ENCODE data around the gene TMEM178B. TPM values are rescaled to one million over a fixed set of nuclear protein-coding genes. Genes with fewer than 3 reads are reported as not detected.

TMEM178B gene
- total RNA-seq, 2 experiments from 2014 or later = 1.7 TPM

- Mint-ChIP-seq H3K4me3 (no peak overlapping the region), H3K27me3 (peaks cover 6% of the 10 kb centered on the region), H3K4me1 (no peaks in the 10 kb centered on the region), H3K9me3 (no peaks in the 10 kb centered on the region), H3K27ac (no peak overlapping the region), H3K36me3 (ENCODE audit: low read depth) (no peaks in the 10 kb centered on the region)
- ChIA-PET CTCF (no interaction called here), POLR2A (no interaction called here)
- DNase-seq = no peak
These were observed 336.0 kb downstream of the TMEM178B start for GRCh38 chr7:141409801-141410329.

DNA sequence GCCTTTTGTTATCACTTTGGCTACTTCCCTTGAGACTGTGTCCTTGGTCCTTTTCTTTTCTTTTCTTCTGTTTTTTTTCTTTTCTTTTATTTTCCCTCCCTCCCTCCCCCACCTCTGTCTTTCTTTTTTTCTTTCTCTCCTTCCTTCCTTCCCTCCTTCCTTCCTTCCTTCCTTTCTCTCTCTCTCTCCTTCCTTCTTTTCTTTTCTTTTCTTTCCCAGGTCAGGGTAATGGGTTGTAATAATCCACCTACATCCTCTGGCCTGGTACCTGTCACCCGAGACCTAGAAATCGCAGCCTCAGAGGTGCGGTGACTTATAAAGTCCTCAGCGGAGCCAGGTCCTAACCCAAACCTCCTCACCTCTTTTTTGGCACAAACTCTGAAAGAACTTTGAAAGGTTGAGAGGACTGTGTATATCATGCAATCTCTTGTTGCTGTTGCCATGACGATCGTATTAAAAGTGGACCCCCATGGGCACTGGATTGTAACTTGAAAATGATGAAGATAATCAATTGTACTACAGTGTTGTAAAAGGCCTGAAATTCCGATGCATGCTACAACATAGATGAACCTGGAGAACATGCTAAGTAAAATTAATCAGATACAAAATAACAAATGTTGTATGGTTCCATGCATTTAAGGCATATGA is 336.6 kb downstream of the TMEM178B start:
- Mint-ChIP-seq H3K4me1 (no peaks in the 10 kb centered on the region), H3K27me3 (peaks cover 9% of the 10 kb centered on the region), H3K4me3 (no peak overlapping the region), H3K9me3 (no peaks in the 10 kb centered on the region), H3K27ac (no peak overlapping the region), H3K36me3 (ENCODE audit: low read depth) (no peaks in the 10 kb centered on the region)
- CTCF ChIA-PET = no interaction called here
- POLR2A ChIA-PET = no interaction called here
- no peak for DNase-seq

- Mint-ChIP-seq H3K36me3 (ENCODE audit: low read depth) (no peaks in the 10 kb centered on the region), H3K4me3 (no peak overlapping the region), H3K27ac (no peak overlapping the region), H3K9me3 (no peaks in the 10 kb centered on the region), H3K27me3 (peaks cover 11% of the 10 kb centered on the region), H3K4me1 (no peaks in the 10 kb centered on the region)
- DNase-seq = no peak
- POLR2A ChIA-PET = no interaction called here
- CTCF ChIA-PET = no interaction called here
These were observed 337.3 kb downstream of the TMEM178B start for GRCh38 chr7:141411133-141411532.

DNA sequence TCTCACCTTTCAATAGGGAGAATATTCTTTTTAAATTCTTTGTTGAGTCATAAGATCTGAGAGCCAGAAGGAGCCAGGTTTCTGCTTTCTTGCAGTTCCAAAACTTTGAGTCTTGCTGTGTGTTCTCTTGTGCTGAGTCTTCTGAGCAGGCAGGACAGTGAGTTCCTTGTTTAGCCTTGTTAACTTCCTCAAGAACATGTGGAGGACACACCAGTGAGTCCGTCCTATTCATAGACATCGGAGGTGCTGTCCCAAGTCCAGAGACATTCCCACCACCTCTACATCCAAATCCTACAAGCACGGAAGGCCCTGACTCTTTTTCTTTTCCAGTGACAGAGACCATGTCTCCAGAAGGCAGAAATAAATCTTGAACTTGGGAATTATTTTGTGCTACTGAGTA is 342.1 kb downstream of the TMEM178B start:
- H3K36me3 Mint-ChIP-seq (ENCODE audit: low read depth) = no peaks in the 10 kb centered on the region
- no peak for DNase-seq
- ChIA-PET CTCF (no interaction called here), POLR2A (no interaction called here)
- peaks cover 13% of the 10 kb centered on the region for H3K27me3 Mint-ChIP-seq
- H3K4me3 Mint-ChIP-seq = no peak overlapping the region
- H3K27ac Mint-ChIP-seq = no peak overlapping the region
- no peaks in the 10 kb centered on the region for H3K4me1 Mint-ChIP-seq
- no peaks in the 10 kb centered on the region for H3K9me3 Mint-ChIP-seq

DNA sequence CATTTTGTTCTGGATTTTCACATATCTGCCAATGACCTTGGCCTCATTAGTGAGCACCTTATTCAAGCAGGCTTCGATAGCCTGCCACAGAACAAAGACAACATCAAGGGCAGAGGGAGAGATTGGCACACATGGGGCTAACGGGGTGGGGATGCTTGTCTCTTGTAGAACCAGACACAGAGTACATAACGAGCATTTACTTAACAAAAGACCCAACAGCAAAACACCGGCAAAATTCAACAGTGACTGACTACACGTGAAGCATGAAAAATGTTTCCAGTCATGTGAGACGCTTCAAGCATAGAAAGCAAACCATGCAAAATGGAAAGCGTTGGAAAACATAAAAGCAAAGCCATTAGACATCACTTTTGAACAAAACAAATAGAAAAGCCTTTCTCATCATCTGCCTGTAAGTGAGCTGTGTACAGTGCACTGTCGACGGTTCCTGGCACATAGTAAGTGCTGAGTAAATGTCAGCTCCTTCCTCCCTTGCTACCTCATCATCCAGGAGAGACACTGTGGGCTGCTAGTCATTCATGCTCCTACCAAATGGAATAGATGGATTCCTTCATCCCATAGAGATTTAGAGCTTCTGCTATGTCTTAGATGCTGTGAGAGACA is 342.9 kb downstream of the TMEM178B start:
- POLR2A ChIA-PET = no interaction called here
- CTCF ChIA-PET = no interaction called here
- Mint-ChIP-seq H3K9me3 (no peaks in the 10 kb centered on the region), H3K27ac (no peak overlapping the region), H3K27me3 (peaks cover 13% of the 10 kb centered on the region), H3K36me3 (ENCODE audit: low read depth) (no peaks in the 10 kb centered on the region), H3K4me3 (no peak overlapping the region), H3K4me1 (no peaks in the 10 kb centered on the region)
- no peak for DNase-seq

DNA sequence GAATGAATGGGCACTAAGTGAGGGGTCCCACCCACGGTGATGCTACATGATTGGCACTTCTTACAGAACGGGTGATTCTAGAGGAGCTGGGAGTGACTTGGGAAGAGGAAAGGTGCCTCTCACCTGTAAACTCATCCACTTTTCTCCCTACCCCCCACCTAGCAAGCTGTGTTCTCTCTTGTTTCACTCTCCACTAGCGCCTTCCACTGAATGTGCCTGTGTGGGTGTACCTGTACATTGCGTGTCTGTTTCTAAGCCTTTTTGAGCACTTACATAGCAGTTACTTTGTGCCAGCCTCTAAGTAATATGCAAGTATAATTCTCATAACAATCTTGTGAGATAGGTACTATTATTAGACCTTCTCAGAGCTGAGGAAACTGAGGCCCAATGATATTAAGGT is 343.6 kb downstream of the TMEM178B start:
- Mint-ChIP-seq H3K4me1 (no peaks in the 10 kb centered on the region), H3K27me3 (peaks cover 13% of the 10 kb centered on the region), H3K4me3 (no peak overlapping the region), H3K36me3 (ENCODE audit: low read depth) (no peaks in the 10 kb centered on the region), H3K27ac (no peak overlapping the region), H3K9me3 (no peaks in the 10 kb centered on the region)
- POLR2A ChIA-PET = no interaction called here
- no peak for DNase-seq
- CTCF ChIA-PET = no interaction called here

GRCh38 chr7:141418066-141418465 is 344.2 kb downstream of the TMEM178B start:
- POLR2A ChIA-PET = no interaction called here

DNA sequence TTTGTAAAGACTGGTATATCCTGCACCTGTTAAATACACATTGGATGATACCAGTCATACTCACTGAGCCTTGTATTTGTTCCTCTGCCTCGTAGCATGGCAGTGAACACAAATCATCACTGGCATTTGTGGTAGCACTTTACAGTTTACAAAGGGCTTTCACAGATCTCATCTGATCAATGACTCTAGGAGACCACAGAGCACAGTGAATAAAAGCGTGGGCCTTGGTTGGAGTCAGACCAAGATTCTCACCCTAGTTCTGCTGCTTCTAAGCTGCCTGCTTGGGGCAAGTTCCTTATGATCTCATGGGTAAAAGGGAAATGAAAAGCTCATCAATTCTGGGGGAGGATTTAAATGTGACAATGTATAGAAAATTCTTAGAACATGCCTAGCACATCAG is 347.4 kb downstream of the TMEM178B start:
- POLR2A ChIA-PET = interaction anchor here (0.6 to 0.7 kb wide), 2 partner anchors 13 to 453 kb away, joined by 3 read pairs; no protein-coding TSS in a partner anchor
- CTCF ChIA-PET = no interaction called here
- H3K4me3 Mint-ChIP-seq = no peak overlapping the region
- H3K9me3 Mint-ChIP-seq = peaks cover 2% of the 10 kb centered on the region
- H3K27ac Mint-ChIP-seq = no peak overlapping the region
- no peaks in the 10 kb centered on the region for H3K4me1 Mint-ChIP-seq
- H3K27me3 Mint-ChIP-seq = peaks cover 12% of the 10 kb centered on the region
- no peak for DNase-seq
- H3K36me3 Mint-ChIP-seq (ENCODE audit: low read depth) = no peaks in the 10 kb centered on the region

More at GRCh38 chr7:141418066-141418465, 344.2 kb downstream of the TMEM178B start:
- CTCF ChIA-PET = no interaction called here
- DNase-seq = no peak
- no peaks in the 10 kb centered on the region for H3K4me1 Mint-ChIP-seq
- H3K9me3 Mint-ChIP-seq = no peaks in the 10 kb centered on the region
- no peak overlapping the region for H3K27ac Mint-ChIP-seq
- no peak overlapping the region for H3K4me3 Mint-ChIP-seq
- no peaks in the 10 kb centered on the region for H3K36me3 Mint-ChIP-seq (ENCODE audit: low read depth)
- peaks cover 13% of the 10 kb centered on the region for H3K27me3 Mint-ChIP-seq

- POLR2A ChIA-PET = no interaction called here
- Mint-ChIP-seq H3K27me3 (peaks cover 20% of the 10 kb centered on the region), H3K9me3 (peaks cover 6% of the 10 kb centered on the region), H3K27ac (no peak overlapping the region), H3K4me3 (no peak overlapping the region), H3K4me1 (no peaks in the 10 kb centered on the region), H3K36me3 (ENCODE audit: low read depth) (no peaks in the 10 kb centered on the region)
- no peak for DNase-seq
- CTCF ChIA-PET = no interaction called here
These were observed 353.3 kb downstream of the TMEM178B start for GRCh38 chr7:141427134-141427533.

DNA sequence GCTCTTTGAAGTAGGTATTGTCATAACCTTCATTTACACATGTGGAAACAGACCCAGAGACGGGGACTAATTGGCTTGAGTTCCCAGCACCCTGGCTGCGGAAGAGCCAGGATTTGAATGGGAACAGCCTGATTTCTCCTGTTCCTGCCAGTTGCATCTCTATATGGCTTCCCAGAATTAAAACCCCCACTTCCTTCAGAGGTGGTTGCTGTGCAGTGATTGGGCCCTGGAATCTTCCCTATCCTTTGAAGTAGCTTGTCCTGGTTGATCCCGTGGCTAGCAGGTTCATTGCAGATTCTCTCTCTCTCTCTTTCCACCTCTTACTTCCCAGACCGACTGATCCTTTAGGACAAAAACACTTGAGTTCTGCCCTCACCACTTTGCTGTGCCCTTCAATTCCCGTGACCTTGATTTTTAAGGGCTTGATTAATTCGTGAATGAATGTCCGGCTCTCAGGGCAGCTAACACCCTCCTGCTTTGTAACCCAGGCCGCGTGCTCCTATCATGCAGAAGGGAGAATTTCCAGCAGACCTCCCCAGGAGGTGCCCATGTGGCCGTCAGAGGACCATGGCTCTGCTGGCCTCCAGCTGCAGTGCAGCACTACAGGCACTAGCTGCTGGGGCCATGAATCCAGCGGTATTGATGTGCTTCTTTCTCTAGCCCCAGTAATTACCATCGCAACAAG is 356.7 kb downstream of the TMEM178B start:
- CTCF ChIA-PET = no interaction called here
- H3K36me3 Mint-ChIP-seq (ENCODE audit: low read depth) = no peaks in the 10 kb centered on the region
- H3K4me1 Mint-ChIP-seq = no peaks in the 10 kb centered on the region
- H3K27me3 Mint-ChIP-seq = peaks cover 21% of the 10 kb centered on the region
- POLR2A ChIA-PET = no interaction called here
- H3K4me3 Mint-ChIP-seq = no peak overlapping the region
- no peak overlapping the region for H3K27ac Mint-ChIP-seq
- no peak for DNase-seq
- H3K9me3 Mint-ChIP-seq = peaks cover 4% of the 10 kb centered on the region

GRCh38 chr7:141431140-141431479 is 357.2 kb downstream of the TMEM178B start:
- no peak for DNase-seq
- Mint-ChIP-seq H3K36me3 (ENCODE audit: low read depth) (no peaks in the 10 kb centered on the region), H3K9me3 (peaks cover 4% of the 10 kb centered on the region), H3K27ac (no peak overlapping the region), H3K4me1 (no peaks in the 10 kb centered on the region), H3K27me3 (peaks cover 21% of the 10 kb centered on the region), H3K4me3 (no peak overlapping the region)
- ChIA-PET CTCF (no interaction called here), POLR2A (no interaction called here)

DNA sequence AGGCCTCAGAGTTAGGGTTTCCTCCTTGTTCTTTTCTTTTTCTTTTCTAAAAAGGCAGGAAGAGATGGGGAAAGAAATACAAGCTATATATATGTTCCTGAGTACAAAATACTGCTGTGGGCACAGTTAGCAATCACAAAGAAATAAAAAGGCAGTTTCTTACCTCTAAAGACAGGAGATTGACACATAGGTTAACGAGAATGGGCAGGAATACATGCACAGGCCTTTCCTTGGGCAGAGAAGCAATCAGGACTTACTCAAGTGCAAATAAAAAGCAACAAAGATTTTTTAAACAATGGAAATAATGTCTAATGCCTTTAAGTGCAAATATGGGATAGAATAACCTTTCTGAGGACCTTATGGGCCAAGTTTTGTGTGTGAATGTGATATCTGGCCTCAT is 357.8 kb downstream of the TMEM178B start:
- H3K9me3 Mint-ChIP-seq = peaks cover 4% of the 10 kb centered on the region
- H3K27me3 Mint-ChIP-seq = peaks cover 19% of the 10 kb centered on the region
- no peak overlapping the region for H3K27ac Mint-ChIP-seq
- ChIA-PET POLR2A (no interaction called here), CTCF (no interaction called here)
- H3K4me3 Mint-ChIP-seq = no peak overlapping the region
- no peaks in the 10 kb centered on the region for H3K4me1 Mint-ChIP-seq
- DNase-seq = no peak
- no peaks in the 10 kb centered on the region for H3K36me3 Mint-ChIP-seq (ENCODE audit: low read depth)

- CTCF ChIA-PET = no interaction called here
- no peak for DNase-seq
- Mint-ChIP-seq H3K9me3 (no peaks in the 10 kb centered on the region), H3K4me1 (no peaks in the 10 kb centered on the region), H3K4me3 (no peak overlapping the region), H3K27ac (no peak overlapping the region), H3K36me3 (ENCODE audit: low read depth) (no peaks in the 10 kb centered on the region), H3K27me3 (peaks cover 19% of the 10 kb centered on the region)
- POLR2A ChIA-PET = no interaction called here
These were observed 359.8 kb downstream of the TMEM178B start for GRCh38 chr7:141433698-141434097.

GRCh38 chr7:141436139-141436538 is 362.3 kb downstream of the TMEM178B start:
- H3K4me1 Mint-ChIP-seq = no peaks in the 10 kb centered on the region
- H3K4me3 Mint-ChIP-seq = no peak overlapping the region
- H3K27me3 Mint-ChIP-seq = peaks cover 7% of the 10 kb centered on the region
- no peaks in the 10 kb centered on the region for H3K9me3 Mint-ChIP-seq
- ChIA-PET POLR2A (no interaction called here), CTCF (no interaction called here)
- DNase-seq = no peak
- no peaks in the 10 kb centered on the region for H3K36me3 Mint-ChIP-seq (ENCODE audit: low read depth)
- H3K27ac Mint-ChIP-seq = no peak overlapping the region
